Endodermal cell (in vitro differentiated cells): ENCODE data around the gene CAVIN4. TPM values are rescaled to one million over a fixed set of nuclear protein-coding genes. Genes with fewer than 3 reads are reported as not detected.

Experiments
- DNase-seq: peaks from one replicate; pipeline ENCODE4 v3.0.0-alpha.2; 2017
- H3K27ac ChIP-seq: 2 replicates; pipeline ENCODE4 v1.5.1; 2013; ENCODE audit warnings: mild to moderate bottlenecking, low read depth, low read length, moderate library complexity
- H3K27me3 ChIP-seq: 2 replicates; pipeline ENCODE4 v1.6.1; 2013; ENCODE audit warnings: mild to moderate bottlenecking, low read length, moderate library complexity; ENCODE audit not compliant: insufficient read depth, control insufficient read depth, poor library complexity, severe bottlenecking
- H3K36me3 ChIP-seq: 2 replicates; pipeline ENCODE4 v1.7.0; 2013; ENCODE audit warnings: mild to moderate bottlenecking, low read length, moderate library complexity; ENCODE audit not compliant: control insufficient read depth, insufficient read depth
- H3K4me1 ChIP-seq: one replicate; pipeline ENCODE4 v1.7.0; 2013; ENCODE audit warnings: low read length; ENCODE audit not compliant: control insufficient read depth, insufficient read depth
- H3K4me3 ChIP-seq: 2 replicates; pipeline ENCODE4 v1.5.1; 2013; ENCODE audit warnings: mild to moderate bottlenecking, low read length, moderate library complexity
- H3K9ac ChIP-seq: 2 replicates; pipeline ENCODE4 v1.6.1; 2013; ENCODE audit warnings: mild to moderate bottlenecking, low read length, moderate library complexity; ENCODE audit not compliant: poor library complexity, severe bottlenecking; ENCODE audit errors: extremely low read depth
- H3K9me3 ChIP-seq: 2 replicates; pipeline ENCODE4 v1.6.1; 2013; ENCODE audit warnings: mild to moderate bottlenecking, low read length, moderate library complexity; ENCODE audit not compliant: control insufficient read depth
- H3K27ac Mint-ChIP-seq: 2 replicates; pipeline ENCODE4 v1.8.0; 2020; ENCODE audit warnings: mixed read lengths
- H3K27me3 Mint-ChIP-seq: 2 replicates; pipeline ENCODE4 v1.8.0; 2021; ENCODE audit warnings: mild to moderate bottlenecking, mixed read lengths; ENCODE audit not compliant: insufficient read depth
- H3K36me3 Mint-ChIP-seq: 2 replicates; pipeline ENCODE4 v1.8.0; 2020; ENCODE audit warnings: low read depth, mixed read lengths
- H3K4me1 Mint-ChIP-seq: 2 replicates; pipeline ENCODE4 v1.8.0; 2020; ENCODE audit warnings: mixed read lengths
- H3K4me3 Mint-ChIP-seq: 2 replicates; pipeline ENCODE4 v1.8.0; 2020; ENCODE audit warnings: mild to moderate bottlenecking, moderate library complexity, mixed read lengths
- H3K9me3 Mint-ChIP-seq: 2 replicates; pipeline ENCODE4 v1.8.0; 2020; ENCODE audit warnings: mild to moderate bottlenecking, mixed read lengths
- WGBS, 2 experiments: methylation state at CpG; one replicate each; pipeline versions ENCODE4 v1.1.5 to v1.1.7; 2013; ENCODE audit warnings: missing lambda C conversion rate in 2 of 2, mixed read lengths in 1 of 2; ENCODE audit not compliant: insufficient coverage in 1 of 2, insufficient read length in 1 of 2; 5-methylcytosine and 5-hydroxymethylcytosine counted together
- total RNA-seq, 2 donors: library from RNA; stranded (reverse); fragmentation: NEBNext Ultra II Directional in 1 of 2; extraction: Animal tissue kit (Norgen Biotek cat#: 25700) in 1 of 2; gene quantifications; 2 replicates in 1 of 2; 3 replicates in 1 of 2; pipeline ENCODE4 v1.2.1, GENCODE V29; 2021
- TF ChIP-seq, protein P1 (sequence below): fragments of 200-600 bp; sonication (generic); conservative IDR thresholded peaks from 2 replicates; pipeline ENCODE4 v1.5.0; 2021; ENCODE audit warnings: antibody characterized with exemption, mild to moderate bottlenecking

CAVIN4 gene
- total RNA-seq, 2 donors from 2014 or later = 9.0 to 10.1 TPM

DNA sequence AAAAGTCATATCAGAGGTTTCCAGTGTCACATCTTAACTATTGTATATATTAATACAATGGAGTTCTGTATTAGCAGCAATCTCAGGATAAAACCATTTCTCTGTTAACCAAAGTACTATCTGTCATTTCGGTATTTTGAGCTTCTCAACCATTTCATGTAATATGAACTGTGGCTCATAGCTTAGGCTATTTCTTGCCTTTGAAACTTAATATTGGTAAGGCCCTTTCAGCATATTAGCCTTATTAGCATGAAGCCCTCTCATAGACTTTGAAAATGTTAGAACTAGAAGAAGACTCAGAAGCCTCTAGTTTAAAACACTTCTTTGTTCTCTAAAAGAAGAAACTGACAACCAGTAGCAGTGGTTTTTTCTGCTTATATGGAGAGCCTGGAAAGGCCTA is 731 bp downstream of the CAVIN4 start:
- H3K27me3 Mint-ChIP-seq = no peaks in the 10 kb centered on the region
- no peaks in the 10 kb centered on the region for H3K9me3 ChIP-seq
- H3K9ac ChIP-seq = no peak overlapping the region
- H3K4me3 Mint-ChIP-seq = no peak overlapping the region
- no peaks in the 10 kb centered on the region for H3K4me1 Mint-ChIP-seq
- H3K36me3 ChIP-seq = peaks cover 59% of the 10 kb centered on the region
- no peak overlapping the region for H3K4me3 ChIP-seq
- H3K27ac Mint-ChIP-seq = no peak overlapping the region
- DNase-seq = no peak
- no peaks in the 10 kb centered on the region for H3K27me3 ChIP-seq
- no peak overlapping the region for H3K27ac ChIP-seq
- 97 to 100% methylated on average over 1 of the region's 1 CpG for WGBS, 2 experiments
- no peaks in the 10 kb centered on the region for H3K4me1 ChIP-seq
- H3K36me3 Mint-ChIP-seq = peaks cover 47% of the 10 kb centered on the region
- TF ChIP-seq, protein P1, sequence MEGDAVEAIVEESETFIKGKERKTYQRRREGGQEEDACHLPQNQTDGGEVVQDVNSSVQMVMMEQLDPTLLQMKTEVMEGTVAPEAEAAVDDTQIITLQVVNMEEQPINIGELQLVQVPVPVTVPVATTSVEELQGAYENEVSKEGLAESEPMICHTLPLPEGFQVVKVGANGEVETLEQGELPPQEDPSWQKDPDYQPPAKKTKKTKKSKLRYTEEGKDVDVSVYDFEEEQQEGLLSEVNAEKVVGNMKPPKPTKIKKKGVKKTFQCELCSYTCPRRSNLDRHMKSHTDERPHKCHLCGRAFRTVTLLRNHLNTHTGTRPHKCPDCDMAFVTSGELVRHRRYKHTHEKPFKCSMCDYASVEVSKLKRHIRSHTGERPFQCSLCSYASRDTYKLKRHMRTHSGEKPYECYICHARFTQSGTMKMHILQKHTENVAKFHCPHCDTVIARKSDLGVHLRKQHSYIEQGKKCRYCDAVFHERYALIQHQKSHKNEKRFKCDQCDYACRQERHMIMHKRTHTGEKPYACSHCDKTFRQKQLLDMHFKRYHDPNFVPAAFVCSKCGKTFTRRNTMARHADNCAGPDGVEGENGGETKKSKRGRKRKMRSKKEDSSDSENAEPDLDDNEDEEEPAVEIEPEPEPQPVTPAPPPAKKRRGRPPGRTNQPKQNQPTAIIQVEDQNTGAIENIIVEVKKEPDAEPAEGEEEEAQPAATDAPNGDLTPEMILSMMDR = no peak
- no peaks in the 10 kb centered on the region for H3K9me3 Mint-ChIP-seq

DNA sequence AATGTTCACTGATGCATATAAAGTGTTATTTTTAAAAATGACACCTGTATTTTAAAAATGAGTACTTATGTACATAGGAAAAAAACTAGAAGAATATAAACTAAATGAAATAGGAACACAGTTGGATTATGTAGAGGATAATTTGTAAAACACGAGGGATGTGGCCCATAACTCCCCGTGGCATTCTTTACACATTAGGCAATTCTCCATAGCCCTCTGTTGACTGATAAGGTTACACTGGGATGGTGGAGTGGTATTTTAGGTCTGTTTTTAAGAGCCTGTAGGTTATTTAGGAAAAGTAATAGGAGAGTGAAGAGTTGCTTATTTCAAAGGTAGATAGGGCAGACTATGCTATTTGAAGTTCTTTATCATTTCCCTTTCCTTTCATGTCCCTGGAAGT is 1.8 kb downstream of the CAVIN4 start:
- Histone ChIP-seq H3K4me1 (no peaks in the 10 kb centered on the region), H3K4me3 (no peak overlapping the region), H3K9me3 (no peaks in the 10 kb centered on the region), H3K36me3 (peaks cover 58% of the 10 kb centered on the region), H3K27ac (no peak overlapping the region), H3K9ac (no peak overlapping the region), H3K27me3 (no peaks in the 10 kb centered on the region)
- DNase-seq = no peak
- no peak overlapping the region for H3K4me3 Mint-ChIP-seq
- peaks cover 38% of the 10 kb centered on the region for H3K36me3 Mint-ChIP-seq
- H3K27me3 Mint-ChIP-seq = no peaks in the 10 kb centered on the region
- 89 to 100% methylated on average over 1 to 2 of the region's 2 CpGs for WGBS, 2 experiments
- no peaks in the 10 kb centered on the region for H3K9me3 Mint-ChIP-seq
- no peaks in the 10 kb centered on the region for H3K4me1 Mint-ChIP-seq
- TF ChIP-seq, protein P1 = no peak
- no peak overlapping the region for H3K27ac Mint-ChIP-seq

DNA sequence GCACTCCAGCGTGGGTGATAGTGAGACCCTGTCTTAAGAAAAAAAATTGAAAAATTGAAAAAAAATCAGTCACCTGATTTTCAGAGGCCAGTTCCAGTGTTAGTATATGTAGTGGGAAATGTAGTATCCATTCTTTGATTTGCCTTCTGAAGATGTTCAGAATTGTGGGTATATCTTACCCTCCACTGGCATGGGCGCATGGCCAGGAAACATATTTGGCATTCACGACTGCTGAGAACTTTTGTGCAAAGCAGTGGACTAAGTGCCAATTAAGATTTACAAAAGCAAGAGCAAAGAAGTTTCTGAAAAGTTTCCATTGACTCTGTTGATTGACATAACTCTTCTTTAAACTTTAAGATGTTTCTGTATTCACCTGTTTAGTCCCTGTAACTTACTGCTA is 2.4 kb downstream of the CAVIN4 start:
- 94 to 95% methylated on average over 3 of the region's 3 CpGs for WGBS, 2 experiments
- no peaks in the 10 kb centered on the region for H3K4me1 Mint-ChIP-seq
- peaks cover 32% of the 10 kb centered on the region for H3K36me3 Mint-ChIP-seq
- H3K9me3 Mint-ChIP-seq = no peaks in the 10 kb centered on the region
- Histone ChIP-seq H3K4me3 (no peak overlapping the region), H3K9ac (no peak overlapping the region), H3K9me3 (no peaks in the 10 kb centered on the region), H3K27me3 (no peaks in the 10 kb centered on the region), H3K36me3 (peaks cover 56% of the 10 kb centered on the region), H3K4me1 (no peaks in the 10 kb centered on the region), H3K27ac (no peak overlapping the region)
- no peak overlapping the region for H3K4me3 Mint-ChIP-seq
- no peaks in the 10 kb centered on the region for H3K27me3 Mint-ChIP-seq
- no peak overlapping the region for H3K27ac Mint-ChIP-seq
- TF ChIP-seq, protein P1 = no peak
- no peak for DNase-seq
